A549 treated with AZD9567 at 1 μM for 4 hours (cell line): ENCODE data around the gene HBG1. TPM values are rescaled to one million over a fixed set of nuclear protein-coding genes. Genes with fewer than 3 reads are reported as not detected.

ENCODE experiments used
- total RNA-seq: library from RNA; stranded (reverse); fragments of 200-300 nt; extraction: Qiagen RNA extraction; gene quantifications from 5 replicates; pipeline ENCODE4 v1.2.3, GENCODE V29; 2022; ENCODE audit not compliant: insufficient read depth

HBG1 gene
- not detected in 5 replicates for total RNA-seq

DNA sequence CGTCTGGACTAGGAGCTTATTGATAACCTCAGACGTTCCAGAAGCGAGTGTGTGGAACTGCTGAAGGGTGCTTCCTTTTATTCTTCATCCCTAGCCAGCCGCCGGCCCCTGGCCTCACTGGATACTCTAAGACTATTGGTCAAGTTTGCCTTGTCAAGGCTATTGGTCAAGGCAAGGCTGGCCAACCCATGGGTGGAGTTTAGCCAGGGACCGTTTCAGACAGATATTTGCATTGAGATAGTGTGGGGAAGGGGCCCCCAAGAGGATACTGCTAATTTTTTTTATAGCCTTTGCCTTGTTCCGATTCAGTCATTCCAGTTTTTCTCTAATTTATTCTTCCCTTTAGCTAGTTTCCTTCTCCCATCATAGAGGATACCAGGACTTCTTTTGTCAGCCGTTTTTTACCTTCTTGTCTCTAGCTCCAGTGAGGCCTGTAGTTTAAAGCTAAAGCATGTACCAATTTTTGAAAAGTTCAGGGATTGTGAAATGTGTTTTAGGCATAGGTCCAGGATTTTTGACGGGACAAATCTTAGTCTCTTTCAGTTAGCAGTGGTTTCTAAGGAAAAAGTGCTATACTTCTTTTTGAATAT is at the start of gene HBG1:
HBG1 (minus strand) TSS at position 51 of the 590 bp plus-strand sequence. CDS start 53 bp downstream, outside the sequence.

DNA sequence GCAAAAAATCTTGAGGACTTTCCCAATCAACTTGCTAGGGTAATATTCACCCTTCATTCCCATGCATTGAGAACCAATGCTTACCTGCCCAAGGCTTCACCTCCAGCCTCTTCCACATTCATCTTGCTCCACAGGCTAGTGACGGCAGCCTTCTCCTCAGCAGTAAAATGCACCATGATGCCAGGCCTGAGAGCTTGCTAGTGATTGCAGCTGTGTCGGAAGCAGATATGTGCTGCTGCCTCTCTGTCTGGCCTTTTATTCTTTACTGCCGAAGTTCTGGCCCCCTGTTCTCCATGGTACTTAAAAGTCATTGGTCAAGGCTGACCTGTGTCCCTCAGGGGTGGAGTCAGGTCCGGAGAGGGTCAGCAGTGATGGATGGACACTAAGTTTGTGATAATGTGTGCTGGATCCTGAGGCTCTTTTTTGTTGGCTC is 20.1 kb upstream of the HBG1 start, which contains the start of gene HBE1:
HBE1 (minus strand) TSS at position 231 of the 433 bp plus-strand sequence; CDS start at position 176, 55 bp downstream.

DNA sequence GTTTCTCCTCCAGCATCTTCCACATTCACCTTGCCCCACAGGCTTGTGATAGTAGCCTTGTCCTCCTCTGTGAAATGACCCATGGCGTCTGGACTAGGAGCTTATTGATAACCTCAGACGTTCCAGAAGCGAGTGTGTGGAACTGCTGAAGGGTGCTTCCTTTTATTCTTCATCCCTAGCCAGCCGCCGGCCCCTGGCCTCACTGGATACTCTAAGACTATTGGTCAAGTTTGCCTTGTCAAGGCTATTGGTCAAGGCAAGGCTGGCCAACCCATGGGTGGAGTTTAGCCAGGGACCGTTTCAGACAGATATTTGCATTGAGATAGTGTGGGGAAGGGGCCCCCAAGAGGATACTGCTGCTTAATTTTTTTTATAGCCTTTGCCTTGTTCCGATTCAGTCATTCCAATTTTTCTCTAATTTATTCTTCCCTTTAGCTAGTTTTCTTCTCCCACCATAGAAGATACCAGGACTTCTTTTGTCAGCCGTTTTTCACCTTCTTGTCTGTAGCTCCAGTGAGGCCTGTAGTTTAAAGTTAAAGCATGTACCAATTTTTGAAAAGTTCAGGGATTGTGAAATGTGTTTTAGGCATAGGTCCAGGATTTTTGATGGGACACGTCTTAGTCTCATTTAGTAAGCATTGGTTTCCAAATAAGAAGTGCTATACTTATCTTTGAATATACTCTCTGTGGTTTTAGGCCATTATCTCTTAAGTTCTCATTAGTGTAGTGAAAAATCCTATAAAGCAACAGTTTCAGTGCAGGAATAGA is 5.2 kb upstream of the HBG1 start, which contains the start of gene HBG2:
HBG2 (minus strand) TSS at position 136 of the 768 bp plus-strand sequence; CDS start at position 83, 53 bp downstream.

DNA sequence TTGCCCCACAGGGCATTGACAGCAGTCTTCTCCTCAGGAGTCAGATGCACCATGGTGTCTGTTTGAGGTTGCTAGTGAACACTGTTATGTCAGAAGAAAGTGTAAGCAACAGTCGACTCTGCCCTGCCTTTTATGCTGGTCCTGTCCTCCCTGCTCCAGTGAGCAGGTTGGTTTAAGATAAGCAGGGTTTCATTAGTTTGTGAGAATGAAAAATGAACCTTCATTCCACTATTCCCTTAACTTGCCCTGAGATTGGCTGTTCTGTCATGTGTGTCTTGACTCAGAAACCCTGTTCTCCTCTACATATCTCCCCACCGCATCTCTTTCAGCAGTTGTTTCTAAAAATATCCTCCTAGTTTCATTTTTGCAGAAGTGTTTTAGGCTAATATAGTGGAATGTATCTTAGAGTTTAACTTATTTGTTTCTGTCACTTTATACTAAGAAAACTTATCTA is 15.2 kb downstream of the HBG1 start, which contains the start of gene HBD:
HBD (minus strand) TSS at position 103 of the 454 bp plus-strand sequence; CDS start at position 53, 50 bp downstream.

DNA sequence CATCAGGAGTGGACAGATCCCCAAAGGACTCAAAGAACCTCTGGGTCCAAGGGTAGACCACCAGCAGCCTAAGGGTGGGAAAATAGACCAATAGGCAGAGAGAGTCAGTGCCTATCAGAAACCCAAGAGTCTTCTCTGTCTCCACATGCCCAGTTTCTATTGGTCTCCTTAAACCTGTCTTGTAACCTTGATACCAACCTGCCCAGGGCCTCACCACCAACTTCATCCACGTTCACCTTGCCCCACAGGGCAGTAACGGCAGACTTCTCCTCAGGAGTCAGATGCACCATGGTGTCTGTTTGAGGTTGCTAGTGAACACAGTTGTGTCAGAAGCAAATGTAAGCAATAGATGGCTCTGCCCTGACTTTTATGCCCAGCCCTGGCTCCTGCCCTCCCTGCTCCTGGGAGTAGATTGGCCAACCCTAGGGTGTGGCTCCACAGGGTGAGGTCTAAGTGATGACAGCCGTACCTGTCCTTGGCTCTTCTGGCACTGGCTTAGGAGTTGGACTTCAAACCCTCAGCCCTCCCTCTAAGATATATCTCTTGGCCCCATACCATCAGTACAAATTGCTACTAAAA is 22.8 kb downstream of the HBG1 start, which contains the start of gene HBB:
HBB (minus strand) TSS at position 340 of the 579 bp plus-strand sequence; CDS start at position 290, 50 bp downstream.

DNA sequence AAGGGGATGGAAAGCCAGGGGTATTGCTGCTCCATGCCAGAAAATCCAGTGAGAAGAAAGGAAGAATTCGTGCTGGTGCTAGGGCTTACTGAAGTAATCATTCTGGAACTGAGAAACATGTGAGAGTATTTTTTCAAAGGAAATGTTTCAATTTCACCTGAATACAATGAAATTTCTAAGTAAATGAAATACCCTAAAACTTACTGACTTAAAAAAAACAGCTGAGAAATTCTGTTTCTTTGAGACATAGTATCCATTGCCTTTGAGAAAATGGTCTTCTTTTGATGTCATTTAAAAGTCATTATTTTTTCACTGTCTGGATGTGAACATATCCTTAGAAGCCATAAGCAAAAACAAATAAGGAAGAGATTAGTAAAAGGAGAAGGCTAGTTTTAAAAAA is 49.1 kb downstream of the HBG1 start, which contains the start of gene OR51V1:
OR51V1 (minus strand) TSS at position 101 of the 400 bp plus-strand sequence; CDS start at position 101, 0 bp downstream.

Other genes starting within 250 kb of the HBG1 start
- not detected in 5 replicates for gene OR52J3, start 203.3 kb downstream of the HBG1 start, total RNA-seq
- gene OR52E2, start 190.2 kb downstream of the HBG1 start, total RNA-seq, result not detected in 5 replicates
- gene OR52E1, start 180.3 kb downstream of the HBG1 start, total RNA-seq, result not detected in 5 replicates
- gene OR52A5, start 111.5 kb downstream of the HBG1 start, total RNA-seq, result not detected in 5 replicates
- not detected in 5 replicates for gene OR52A1, start 95.1 kb downstream of the HBG1 start, total RNA-seq
- not detected in 5 replicates for gene OR51V1, start 49.2 kb downstream of the HBG1 start, total RNA-seq
- not detected in 5 replicates for gene HBB, start 22.8 kb downstream of the HBG1 start, total RNA-seq
- not detected in 5 replicates for gene HBD, start 15.4 kb downstream of the HBG1 start, total RNA-seq
- gene HBG2, start 4.9 kb upstream of the HBG1 start, total RNA-seq, result not detected in 5 replicates
- not detected in 5 replicates for gene HBE1, start 20.1 kb upstream of the HBG1 start, total RNA-seq
- not detected in 5 replicates for gene OR51B4, start 52.1 kb upstream of the HBG1 start, total RNA-seq
- gene OR51B2, start 74.4 kb upstream of the HBG1 start, total RNA-seq, result not detected in 5 replicates
- 0.09 TPM in 1 of 5 replicates, not detected in the others for gene OR51B5, start 93.7 kb upstream of the HBG1 start, total RNA-seq
- gene OR51B6, start 101.7 kb upstream of the HBG1 start, total RNA-seq, result not detected in 5 replicates
- not detected in 5 replicates for gene OR51M1, start 134.0 kb upstream of the HBG1 start, total RNA-seq
- not detected in 5 replicates for gene OR51Q1, start 172.3 kb upstream of the HBG1 start, total RNA-seq
- gene OR51I1, start 191.7 kb upstream of the HBG1 start, total RNA-seq, result not detected in 5 replicates
- not detected in 5 replicates for gene OR51I2, start 199.5 kb upstream of the HBG1 start, total RNA-seq
- gene OR52D1, start 238.8 kb upstream of the HBG1 start, total RNA-seq, result not detected in 5 replicates